Memory B cell (primary cell): ENCODE data around the gene CSTF1.

Source experiments
- ATAC-seq: fragments of 150-1000 bp; cut with Tn5 transposase; 2 replicates; pipeline ENCODE4 v1.10.0; 2021; ENCODE audit warnings: low read depth, mild to moderate bottlenecking, moderate library complexity
- DNase-seq, 2 donors: peaks; one replicate each; pipeline ENCODE4 v3.0.0; 2022; ENCODE audit warnings: low spot score in 2 of 2
- H3K27ac Mint-ChIP-seq: one replicate; pipeline ENCODE4 v1.8.0; 2022; ENCODE audit warnings: mild to moderate bottlenecking, moderate library complexity, mixed read lengths
- H3K27me3 Mint-ChIP-seq: one replicate; pipeline ENCODE4 v1.8.0; 2022; ENCODE audit warnings: mixed read lengths
- H3K36me3 Mint-ChIP-seq: one replicate; pipeline ENCODE4 v1.8.0; 2022; ENCODE audit warnings: mild to moderate bottlenecking, mixed read lengths
- H3K4me1 Mint-ChIP-seq: one replicate; pipeline ENCODE4 v1.8.0; 2022; ENCODE audit warnings: mixed read lengths
- H3K4me3 Mint-ChIP-seq: one replicate; pipeline ENCODE4 v1.8.0; 2022; ENCODE audit warnings: mild to moderate bottlenecking, moderate library complexity, mixed read lengths
- H3K9me3 Mint-ChIP-seq: one replicate; pipeline ENCODE4 v1.8.0; 2022; ENCODE audit warnings: mixed read lengths

The CSTF1 gene

GRCh38 chr20:56360133-56360907 is 32.1 kb upstream of the CSTF1 start:
- Mint-ChIP-seq H3K27me3 (no peaks in the 10 kb centered on the region), H3K36me3 (peaks cover under 1% of the 10 kb centered on the region), H3K27ac (peak overlapping the region; percentile 54), H3K9me3 (no peaks in the 10 kb centered on the region), H3K4me1 (peaks cover 5% of the 10 kb centered on the region), H3K4me3 (peak overlapping the region; percentile 82)
- ATAC-seq (no peak), DNase-seq (no peak)

- peaks cover 4% of the 10 kb centered on the region for H3K36me3 Mint-ChIP-seq
- H3K4me1 Mint-ChIP-seq, result peaks cover 5% of the 10 kb centered on the region
- H3K4me3 Mint-ChIP-seq, result no peak overlapping the region
- no peaks in the 10 kb centered on the region for H3K9me3 Mint-ChIP-seq
- ATAC-seq (no peak), DNase-seq (no peak)
- H3K27me3 Mint-ChIP-seq, result no peaks in the 10 kb centered on the region
- no peak overlapping the region for H3K27ac Mint-ChIP-seq
These were observed 31.6 kb upstream of the CSTF1 start for GRCh38 chr20:56360908-56361205.

- Mint-ChIP-seq H3K9me3 (no peaks in the 10 kb centered on the region), H3K27me3 (no peaks in the 10 kb centered on the region), H3K27ac (no peak overlapping the region), H3K4me1 (peaks cover 5% of the 10 kb centered on the region), H3K4me3 (no peak overlapping the region), H3K36me3 (peaks cover 9% of the 10 kb centered on the region)
- DNase-seq (no peak), ATAC-seq (no peak)
These were observed 30.5 kb upstream of the CSTF1 start for GRCh38 chr20:56361900-56362299.

- H3K9me3 Mint-ChIP-seq, result no peaks in the 10 kb centered on the region
- no peak overlapping the region for H3K27ac Mint-ChIP-seq
- ATAC-seq, result no peak
- peaks cover 5% of the 10 kb centered on the region for H3K4me1 Mint-ChIP-seq
- peaks cover 9% of the 10 kb centered on the region for H3K36me3 Mint-ChIP-seq
- H3K27me3 Mint-ChIP-seq, result no peaks in the 10 kb centered on the region
- no peak overlapping the region for H3K4me3 Mint-ChIP-seq
- no peak for DNase-seq
These were observed 29.5 kb upstream of the CSTF1 start for GRCh38 chr20:56362833-56363413.

- Mint-ChIP-seq H3K4me1 (peaks cover 5% of the 10 kb centered on the region), H3K36me3 (peaks cover 9% of the 10 kb centered on the region), H3K9me3 (no peaks in the 10 kb centered on the region), H3K27me3 (no peaks in the 10 kb centered on the region), H3K27ac (no peak overlapping the region), H3K4me3 (no peak overlapping the region)
- DNase-seq, result no peak
- no peak for ATAC-seq
These were observed 29.0 kb upstream of the CSTF1 start for GRCh38 chr20:56363491-56363890.

GRCh38 chr20:56368351-56369134 is 23.9 kb upstream of the CSTF1 start:
- Mint-ChIP-seq H3K27ac (no peak overlapping the region), H3K9me3 (no peaks in the 10 kb centered on the region), H3K4me3 (no peak overlapping the region), H3K4me1 (no peaks in the 10 kb centered on the region), H3K36me3 (peaks cover 18% of the 10 kb centered on the region), H3K27me3 (no peaks in the 10 kb centered on the region)
- no peak for DNase-seq
- ATAC-seq, result no peak

- DNase-seq, result no peak
- Mint-ChIP-seq H3K9me3 (no peaks in the 10 kb centered on the region), H3K27me3 (no peaks in the 10 kb centered on the region), H3K4me1 (no peaks in the 10 kb centered on the region), H3K36me3 (peaks cover 18% of the 10 kb centered on the region), H3K4me3 (no peak overlapping the region), H3K27ac (no peak overlapping the region)
- ATAC-seq, result no peak
These were observed 23.3 kb upstream of the CSTF1 start for GRCh38 chr20:56369179-56369578.

- no peak overlapping the region for H3K27ac Mint-ChIP-seq
- no peaks in the 10 kb centered on the region for H3K9me3 Mint-ChIP-seq
- peaks cover 11% of the 10 kb centered on the region for H3K36me3 Mint-ChIP-seq
- no peak for DNase-seq
- no peak for ATAC-seq
- no peaks in the 10 kb centered on the region for H3K27me3 Mint-ChIP-seq
- no peaks in the 10 kb centered on the region for H3K4me1 Mint-ChIP-seq
- no peak overlapping the region for H3K4me3 Mint-ChIP-seq
These were observed 20.5 kb upstream of the CSTF1 start for GRCh38 chr20:56371977-56372376.

GRCh38 chr20:56372850-56373249 is 19.6 kb upstream of the CSTF1 start:
- Mint-ChIP-seq H3K4me3 (no peak overlapping the region), H3K27me3 (no peaks in the 10 kb centered on the region), H3K27ac (peak overlapping the region; percentile 15), H3K4me1 (no peaks in the 10 kb centered on the region), H3K36me3 (peaks cover 11% of the 10 kb centered on the region), H3K9me3 (no peaks in the 10 kb centered on the region)
- no peak for ATAC-seq
- no peak for DNase-seq

- H3K4me3 Mint-ChIP-seq, result no peak overlapping the region
- H3K27me3 Mint-ChIP-seq, result no peaks in the 10 kb centered on the region
- DNase-seq (no peak), ATAC-seq (peak; percentile 26)
- no peaks in the 10 kb centered on the region for H3K9me3 Mint-ChIP-seq
- H3K4me1 Mint-ChIP-seq, result no peaks in the 10 kb centered on the region
- no peak overlapping the region for H3K27ac Mint-ChIP-seq
- H3K36me3 Mint-ChIP-seq, result peaks cover 11% of the 10 kb centered on the region
These were observed 18.5 kb upstream of the CSTF1 start for GRCh38 chr20:56373942-56374341.

- Mint-ChIP-seq H3K9me3 (no peaks in the 10 kb centered on the region), H3K4me3 (no peak overlapping the region), H3K27me3 (no peaks in the 10 kb centered on the region), H3K27ac (peak overlapping the region; percentile 9), H3K36me3 (peaks cover 8% of the 10 kb centered on the region), H3K4me1 (no peaks in the 10 kb centered on the region)
- DNase-seq (no peak), ATAC-seq (no peak)
These were observed 16.1 kb upstream of the CSTF1 start for GRCh38 chr20:56376331-56376730.

- Mint-ChIP-seq H3K36me3 (peaks cover 5% of the 10 kb centered on the region), H3K4me3 (no peak overlapping the region), H3K27me3 (no peaks in the 10 kb centered on the region), H3K9me3 (no peaks in the 10 kb centered on the region), H3K27ac (no peak overlapping the region), H3K4me1 (no peaks in the 10 kb centered on the region)
- no peak for DNase-seq
- ATAC-seq, result no peak
These were observed 14.1 kb upstream of the CSTF1 start for GRCh38 chr20:56378386-56378785.

- Mint-ChIP-seq H3K9me3 (no peaks in the 10 kb centered on the region), H3K36me3 (peaks cover 7% of the 10 kb centered on the region), H3K4me3 (no peak overlapping the region)
These were observed 12.1 kb upstream of the CSTF1 start for GRCh38 chr20:56380375-56380774.

GRCh38 chr20:56381501-56381900 is 10.9 kb upstream of the CSTF1 start:
- DNase-seq, result no peak
- ATAC-seq, result no peak
- H3K36me3 Mint-ChIP-seq, result peaks cover 10% of the 10 kb centered on the region
- no peaks in the 10 kb centered on the region for H3K27me3 Mint-ChIP-seq
- H3K27ac Mint-ChIP-seq, result no peak overlapping the region
- no peaks in the 10 kb centered on the region for H3K9me3 Mint-ChIP-seq
- H3K4me3 Mint-ChIP-seq, result no peak overlapping the region
- H3K4me1 Mint-ChIP-seq, result peaks cover 2% of the 10 kb centered on the region

More at GRCh38 chr20:56380375-56380774, 12.1 kb upstream of the CSTF1 start:
- DNase-seq, result no peak
- no peaks in the 10 kb centered on the region for H3K27me3 Mint-ChIP-seq
- H3K4me1 Mint-ChIP-seq, result no peaks in the 10 kb centered on the region
- no peak for ATAC-seq
- H3K27ac Mint-ChIP-seq, result no peak overlapping the region
